Measurements from ENCODE around the gene MTR.
"Not testable (repeated sequence)": the region's sequence is repeated elsewhere in the genome, so short reads cannot be mapped to it uniquely, and the experiment has no call there.

Gene MTR

DNA sequence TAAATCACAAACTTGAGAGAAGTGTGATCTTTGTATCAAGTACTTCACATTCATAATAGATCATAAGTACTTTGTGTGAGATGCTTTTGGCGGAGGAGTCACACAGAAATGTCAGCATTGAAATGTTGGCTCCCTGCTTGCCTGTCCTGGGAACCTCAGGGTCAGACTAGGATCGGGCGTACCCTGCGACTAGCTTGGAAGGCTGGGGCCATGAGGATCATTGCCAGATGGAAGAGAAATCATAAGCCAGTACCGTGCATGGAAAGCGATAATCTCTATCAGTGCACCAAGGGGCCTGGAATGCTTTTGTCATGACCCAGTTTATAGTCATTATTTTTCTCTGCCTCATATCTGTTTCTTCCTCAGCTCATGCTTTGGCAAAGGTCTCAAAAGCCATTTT, 35.5 kb downstream of the MTR start:
- peak in 2 of 56 donors; percentile 0 to 36 for DNase-seq

DNA sequence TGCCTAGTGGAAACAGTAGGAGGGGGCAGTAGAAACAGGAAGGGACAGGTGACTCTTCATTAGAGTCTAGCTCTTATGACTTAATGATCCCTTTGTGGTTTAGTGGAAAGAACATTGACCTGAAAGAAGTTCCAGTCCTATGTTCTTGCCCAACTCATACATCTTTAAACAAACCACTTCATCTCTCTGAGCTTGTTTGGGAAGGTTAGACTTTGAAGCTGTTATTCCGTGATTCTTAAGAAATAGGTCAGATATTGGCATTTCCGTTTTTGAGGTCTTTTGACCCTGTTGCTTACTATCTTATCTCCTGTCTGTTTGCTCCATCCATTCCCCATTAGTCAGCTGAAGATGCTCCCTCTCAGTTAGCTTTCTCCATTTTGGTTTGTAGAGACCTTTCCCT, 38.5 kb downstream of the MTR start:
- no peak for DNase-seq

DNA sequence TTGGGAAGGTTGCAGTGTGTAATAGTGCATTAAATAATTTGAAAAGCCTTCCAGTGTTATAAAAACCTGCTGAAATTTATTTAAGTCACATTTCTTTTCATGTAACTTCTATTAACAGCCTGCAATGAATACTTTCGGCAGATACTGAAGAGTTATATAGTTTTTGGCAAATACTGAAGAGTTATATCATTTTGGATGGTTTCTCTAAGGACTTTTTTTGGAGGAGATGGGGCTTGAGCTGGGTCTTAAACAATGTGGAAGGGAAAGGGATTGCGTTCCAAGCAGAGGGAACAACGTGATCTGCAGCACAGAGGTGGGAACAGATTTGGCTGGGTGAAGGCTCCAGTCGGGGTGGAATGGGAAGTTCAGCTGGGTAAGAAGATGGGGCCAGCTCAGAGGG, 39.8 kb downstream of the MTR start:
- DNase-seq = no peak

DNA sequence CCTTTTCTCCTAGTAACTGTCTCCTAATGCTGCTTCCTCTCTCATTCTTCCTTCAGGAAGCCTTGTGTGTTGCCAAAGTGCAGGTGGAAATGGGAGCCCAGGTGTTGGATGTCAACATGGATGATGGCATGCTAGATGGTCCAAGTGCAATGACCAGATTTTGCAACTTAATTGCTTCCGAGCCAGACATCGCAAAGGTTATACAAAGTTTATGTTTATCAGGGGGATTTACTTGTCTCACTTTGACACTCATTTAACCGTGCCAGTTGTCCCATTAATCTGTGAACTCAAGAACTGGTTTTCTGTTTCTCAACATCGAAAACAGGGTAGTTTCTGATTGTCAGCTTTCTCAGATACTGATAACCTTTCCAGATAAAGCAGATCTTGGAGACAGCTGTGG, 40.4 kb downstream of the MTR start:
- DNase-seq = no peak

DNA sequence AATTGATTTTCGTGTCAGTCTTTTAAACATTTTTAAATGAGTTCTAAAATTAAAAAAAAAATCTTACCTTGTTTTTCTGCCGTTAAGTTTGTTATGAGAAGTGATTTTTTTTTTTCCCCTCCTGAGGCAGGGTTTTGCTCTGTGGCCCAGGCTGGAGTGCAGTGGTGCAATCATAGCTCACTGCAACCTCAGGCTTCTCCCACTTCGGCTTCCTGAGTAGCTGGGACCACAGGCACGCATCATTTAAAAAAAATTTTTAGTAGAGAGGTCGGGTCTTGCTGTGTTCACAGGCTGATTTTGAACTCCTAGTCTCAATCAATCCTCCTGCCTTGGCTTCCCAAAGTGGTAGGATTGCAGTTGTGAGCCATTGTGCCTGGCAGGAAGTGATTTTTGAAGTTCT, 41.1 kb downstream of the MTR start:
- no peak for DNase-seq

DNA sequence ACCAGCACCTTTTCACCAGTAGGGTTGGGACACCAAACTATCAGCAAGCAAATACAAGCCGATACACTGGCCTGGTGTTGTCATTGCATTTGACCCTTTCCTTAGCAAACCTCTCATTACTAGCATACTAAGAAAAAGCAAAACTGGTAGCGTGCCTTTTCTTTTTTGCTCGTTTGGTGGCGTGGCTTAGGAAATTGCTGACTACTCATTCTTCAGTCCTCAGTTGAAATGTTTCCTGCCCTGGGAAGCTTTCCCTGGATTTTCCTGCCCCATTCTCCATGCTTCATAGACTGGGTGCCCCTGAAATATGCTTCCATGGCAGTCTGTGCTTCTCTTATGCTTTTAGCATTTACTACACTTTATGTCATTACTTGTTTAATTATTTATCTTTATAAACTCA, 42.0 kb downstream of the MTR start:
- no peak for DNase-seq

DNA sequence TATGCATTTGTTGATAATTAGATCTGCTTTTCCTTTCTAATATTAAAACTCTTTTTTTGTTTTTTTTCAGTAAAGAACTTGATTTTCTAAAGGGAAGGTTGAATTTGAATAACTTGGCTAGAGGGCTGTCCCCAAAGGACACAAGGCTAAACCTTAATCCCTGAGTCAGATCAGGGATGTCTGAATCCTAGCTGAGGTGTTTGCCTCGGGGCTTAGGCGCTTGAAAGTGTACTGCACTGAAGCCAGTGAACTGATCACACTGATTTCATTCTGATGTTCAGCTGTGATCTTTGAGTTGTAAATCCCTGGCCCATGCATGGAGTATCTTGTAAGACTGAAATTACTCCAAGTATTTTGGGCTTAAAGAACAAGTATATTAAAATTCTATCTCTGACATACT, 42.8 kb downstream of the MTR start:
- no peak for DNase-seq

DNA sequence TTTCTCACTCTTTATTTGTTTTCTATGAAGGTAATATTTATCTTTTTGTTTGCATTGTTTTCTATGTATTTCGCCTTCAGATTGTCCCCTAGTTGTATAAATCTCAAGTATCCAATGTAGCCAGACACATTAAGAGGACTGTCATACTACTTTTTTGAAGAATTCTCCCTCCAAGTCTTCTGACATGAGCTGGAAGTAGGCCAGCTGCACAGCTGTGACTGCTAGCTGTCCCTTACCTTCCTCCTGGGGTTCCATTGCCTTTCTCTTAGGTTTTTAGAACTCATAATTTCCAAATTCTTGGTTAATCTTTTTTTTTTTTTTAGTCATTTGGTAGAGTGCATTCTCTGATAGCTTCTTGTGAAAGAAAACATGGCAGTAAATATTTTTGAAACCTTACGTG, 46.2 kb downstream of the MTR start:
- no peak for DNase-seq

DNA sequence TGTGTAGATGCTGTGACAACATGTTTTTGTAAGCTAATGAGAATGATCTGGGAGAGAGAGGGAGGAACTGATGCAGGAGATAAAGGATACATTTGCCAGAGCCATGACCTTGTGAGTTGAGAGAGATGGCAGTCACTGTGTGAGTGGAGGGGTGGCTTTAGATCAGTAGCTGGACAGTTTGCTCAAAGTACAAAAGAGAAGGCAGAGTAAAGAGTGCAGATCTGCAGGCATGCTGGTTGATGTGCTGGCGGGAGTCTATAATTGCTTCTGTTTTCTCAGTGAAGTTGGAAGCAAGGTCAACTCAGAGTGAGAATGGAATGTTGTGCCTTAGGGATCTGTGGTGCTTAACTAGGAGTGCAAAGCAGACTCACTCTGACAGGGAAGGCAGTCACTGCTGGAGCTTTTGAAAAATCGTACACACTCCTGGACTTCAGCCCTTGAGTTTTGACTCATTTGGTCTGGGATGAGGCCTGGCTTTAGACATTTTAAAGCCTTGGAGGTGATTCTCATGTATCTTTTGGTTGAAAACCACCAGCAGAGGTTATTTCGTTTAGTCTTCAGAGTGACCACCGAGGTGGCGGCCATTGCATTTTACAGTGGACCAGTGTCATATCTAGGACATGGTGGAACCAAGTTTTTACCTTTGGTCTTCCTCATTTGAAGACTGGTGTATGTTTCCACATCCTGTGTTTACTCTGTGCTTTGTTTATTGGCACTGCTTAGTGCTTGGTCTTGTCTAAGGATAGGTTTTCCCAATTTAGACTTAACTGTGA, 49.6 kb downstream of the MTR start:
- DNase-seq = no peak

DNA sequence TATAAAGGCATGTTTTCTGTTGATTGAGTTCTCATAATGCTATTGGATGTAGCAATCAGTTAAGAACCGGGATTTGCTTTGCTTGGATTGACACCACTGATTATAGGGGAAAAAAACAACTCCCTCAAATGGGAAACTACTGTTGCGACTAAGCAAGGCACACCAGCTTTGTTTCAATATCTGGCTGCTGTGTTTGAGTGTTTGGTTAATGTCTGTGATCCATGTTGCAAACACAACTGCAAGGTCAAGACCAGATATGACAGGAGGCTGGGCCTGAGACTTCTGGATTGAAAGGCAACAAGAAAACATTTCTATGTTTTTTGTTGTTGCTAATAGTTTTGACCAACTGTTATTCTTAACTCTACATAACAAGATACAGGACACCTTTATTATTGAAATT, 50.7 kb downstream of the MTR start:
- no peak for DNase-seq

DNA sequence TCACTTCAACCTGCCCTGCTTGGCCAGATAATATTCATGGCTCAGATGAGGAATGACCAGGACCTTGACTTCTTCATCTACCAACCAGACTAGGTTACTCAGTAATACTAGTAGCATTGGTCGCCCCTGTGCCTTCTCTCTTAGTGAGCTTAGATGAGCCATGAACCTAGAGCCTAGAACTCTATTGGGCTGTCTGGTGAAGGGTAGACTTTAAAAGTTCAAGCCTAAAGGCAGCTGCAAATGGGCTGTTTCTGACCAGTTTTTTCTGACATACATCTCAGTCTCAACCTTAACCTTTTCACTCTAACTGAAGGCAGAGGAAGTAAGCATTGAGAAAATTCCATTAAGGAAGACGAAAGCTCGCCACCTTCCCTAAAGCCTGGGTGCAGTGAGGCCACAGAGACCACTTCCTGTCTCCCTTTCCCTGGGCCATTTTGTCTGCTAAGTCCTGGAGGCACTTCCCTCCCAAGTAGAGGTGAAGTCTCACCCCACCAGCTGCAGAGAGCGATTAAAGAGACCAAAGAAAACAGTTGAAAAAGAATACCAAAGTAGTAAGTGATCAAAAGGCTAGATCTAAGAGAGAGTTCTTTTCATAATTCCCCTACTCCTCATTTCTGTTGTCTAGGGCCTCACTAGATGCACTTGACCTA, 53.3 kb downstream of the MTR start:
- no peak for DNase-seq

DNA sequence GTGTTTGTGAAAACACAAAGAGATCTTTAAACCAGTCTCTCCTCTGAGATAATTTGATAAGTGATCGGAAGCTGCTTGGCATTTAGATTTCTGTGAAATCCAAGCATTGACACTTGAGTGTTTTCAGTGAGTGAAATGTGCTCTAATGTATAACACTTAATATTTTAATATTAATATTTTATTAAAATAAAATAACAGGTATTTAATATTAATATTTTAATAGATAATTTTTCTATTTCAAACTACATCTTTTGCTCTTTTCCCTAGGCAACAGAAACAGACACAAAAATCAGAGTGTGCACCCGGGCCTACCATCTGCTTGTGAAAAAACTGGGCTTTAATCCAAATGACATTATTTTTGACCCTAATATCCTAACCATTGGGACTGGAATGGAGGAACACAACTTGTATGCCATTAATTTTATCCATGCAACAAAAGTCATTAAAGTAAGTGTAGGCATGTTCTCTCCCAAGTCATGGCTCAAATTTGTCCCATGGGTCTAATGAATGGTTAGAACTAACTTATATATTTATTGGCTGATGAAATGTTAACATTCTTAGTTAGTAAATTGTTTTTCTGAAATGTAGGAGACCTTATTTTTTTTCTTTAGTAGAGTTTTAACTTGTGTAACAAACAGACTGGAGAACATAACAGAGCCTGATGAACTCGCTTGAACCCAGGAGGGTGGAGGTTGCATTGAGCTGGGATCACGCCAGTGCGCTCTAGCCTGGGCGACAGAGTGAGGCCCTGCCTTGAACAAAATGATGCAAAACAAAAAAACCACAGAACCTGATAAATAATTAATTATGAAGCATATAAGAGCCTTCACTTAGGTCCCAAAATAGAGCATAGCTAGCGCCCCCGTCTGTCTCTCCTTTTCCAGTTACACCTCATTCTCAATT, 55.2 kb downstream of the MTR start:
- no peak for DNase-seq

DNA sequence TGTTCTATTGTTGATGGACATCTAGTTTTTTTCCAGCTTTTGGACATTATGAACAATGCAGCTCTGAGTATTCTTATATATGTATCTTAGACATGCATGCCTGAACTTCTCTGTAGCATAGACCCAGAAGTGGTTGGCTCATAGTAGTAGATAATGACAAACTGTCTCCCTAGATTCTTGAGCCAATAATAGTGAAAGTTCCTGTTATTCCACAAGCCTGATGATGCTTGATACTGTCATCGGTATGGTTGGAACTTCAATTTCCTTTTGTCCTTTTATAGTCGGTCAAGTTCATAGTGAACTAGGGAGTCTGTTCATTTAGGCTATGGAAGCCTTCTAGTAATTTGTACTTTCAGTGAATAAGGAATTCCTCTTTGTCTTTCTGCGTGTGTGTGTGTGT, 56.8 kb downstream of the MTR start:
- no peak for DNase-seq

DNA sequence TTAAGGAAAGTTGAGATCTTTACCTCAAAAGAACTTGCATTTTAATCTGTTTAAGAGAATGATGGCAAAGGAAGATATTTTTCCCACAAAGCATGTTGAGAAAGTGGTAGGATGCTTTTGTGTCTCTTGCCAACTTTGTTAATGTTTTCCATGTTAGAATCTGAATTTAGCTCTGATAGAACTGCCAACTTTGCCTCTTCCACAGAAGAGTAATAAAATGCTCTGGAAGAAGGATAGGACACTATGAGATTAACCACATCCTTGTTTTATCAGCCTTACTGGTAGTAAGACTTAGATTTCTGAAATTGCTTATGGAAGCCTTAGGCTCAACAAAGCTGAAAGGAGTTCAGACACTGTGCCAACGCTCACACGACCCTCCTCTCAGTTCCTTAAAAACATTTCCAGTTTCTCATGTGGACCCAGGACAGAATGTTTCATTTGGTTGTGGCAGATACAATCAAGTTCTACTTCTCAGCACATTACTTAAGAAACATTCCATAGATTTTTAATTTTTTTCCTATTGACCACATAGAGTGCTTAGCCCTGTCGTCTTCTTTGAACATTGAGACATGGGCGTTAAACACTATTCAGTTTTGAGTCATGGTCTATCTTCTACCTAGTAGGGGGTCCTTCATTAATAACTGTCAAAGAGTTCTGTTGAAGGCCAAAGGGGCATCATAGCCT, 59.0 kb downstream of the MTR start:
- no peak for DNase-seq

DNA sequence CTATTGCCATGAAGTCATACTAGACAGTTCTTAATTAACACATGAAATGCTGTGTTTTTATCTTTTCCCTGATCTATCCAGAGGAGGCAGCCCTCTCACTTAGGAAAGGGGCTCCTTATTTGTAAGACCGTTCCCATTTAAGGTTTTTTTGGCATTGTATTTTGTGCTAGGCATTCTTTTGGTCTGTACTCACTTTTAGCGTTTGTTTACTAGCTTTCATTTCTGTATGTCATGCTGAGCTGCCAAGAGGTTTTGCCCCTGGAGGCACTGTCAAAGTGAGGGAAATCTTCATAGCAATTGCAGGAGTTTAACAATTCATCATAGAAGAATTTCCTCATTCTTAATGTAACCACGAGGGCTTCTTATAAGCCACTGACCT, 59.5 kb downstream of the MTR start:
- DNase-seq = no peak

DNA sequence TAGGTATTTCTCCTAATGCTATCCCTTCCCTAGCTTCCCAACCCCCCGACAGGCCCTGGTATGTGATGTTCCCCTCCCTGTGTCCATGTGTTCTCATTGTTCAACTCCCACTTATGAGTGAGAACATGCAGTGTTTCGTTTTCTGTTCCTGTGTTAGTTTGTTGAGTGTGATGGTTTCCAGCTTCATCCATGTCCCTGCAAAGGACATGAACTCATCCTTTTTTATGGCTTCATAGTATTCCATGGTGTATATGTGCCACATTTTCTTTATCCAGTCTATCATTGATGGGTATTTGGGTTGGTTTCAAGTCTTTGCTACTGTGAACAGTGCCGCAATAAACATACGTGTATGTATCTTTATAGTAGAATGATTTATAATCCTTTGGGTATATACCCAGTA, 61.6 kb downstream of the MTR start:
- DNase-seq = not testable (repeated sequence)

DNA sequence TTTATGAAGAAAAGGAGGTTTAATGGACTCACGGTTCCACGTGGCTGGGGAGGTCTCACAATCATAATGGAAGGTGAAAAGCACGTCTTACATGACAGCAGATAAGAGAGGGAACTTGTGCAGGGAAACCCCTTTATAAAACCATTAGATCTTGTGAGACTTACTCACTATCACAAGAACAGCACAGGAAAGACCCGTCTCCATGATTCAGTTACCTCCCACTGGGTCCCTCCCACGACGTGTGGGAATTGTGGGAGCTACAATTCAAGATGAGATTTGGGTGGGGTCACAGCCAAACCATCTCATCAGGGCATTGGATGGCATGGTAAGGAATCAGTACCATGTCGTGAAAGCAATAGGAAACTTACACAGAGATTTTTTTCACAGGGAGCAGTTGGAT, 63.1 kb downstream of the MTR start:
- peak in 7 of 56 donors; percentile 2 to 27 (median 14) for DNase-seq

DNA sequence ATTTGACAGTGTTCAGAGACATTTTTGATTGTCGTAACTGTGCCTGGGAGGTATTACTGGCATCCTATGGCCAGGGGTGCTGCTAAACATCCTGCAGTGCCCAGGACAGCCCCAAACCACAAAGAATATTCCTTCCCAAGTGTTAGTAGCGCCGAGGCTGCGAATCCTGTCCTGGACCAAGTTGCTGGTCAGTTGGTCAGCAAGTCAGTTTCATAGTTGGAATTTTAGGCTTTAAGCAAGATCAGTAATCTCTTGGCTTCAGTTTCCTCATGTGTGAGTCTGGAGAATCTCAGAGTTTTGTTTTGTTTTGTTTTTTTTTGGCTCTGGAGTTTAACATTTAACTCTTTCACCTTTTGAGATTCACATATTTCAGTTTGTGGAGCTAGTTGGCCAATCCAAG, 65.0 kb downstream of the MTR start:
- no peak for DNase-seq

DNA sequence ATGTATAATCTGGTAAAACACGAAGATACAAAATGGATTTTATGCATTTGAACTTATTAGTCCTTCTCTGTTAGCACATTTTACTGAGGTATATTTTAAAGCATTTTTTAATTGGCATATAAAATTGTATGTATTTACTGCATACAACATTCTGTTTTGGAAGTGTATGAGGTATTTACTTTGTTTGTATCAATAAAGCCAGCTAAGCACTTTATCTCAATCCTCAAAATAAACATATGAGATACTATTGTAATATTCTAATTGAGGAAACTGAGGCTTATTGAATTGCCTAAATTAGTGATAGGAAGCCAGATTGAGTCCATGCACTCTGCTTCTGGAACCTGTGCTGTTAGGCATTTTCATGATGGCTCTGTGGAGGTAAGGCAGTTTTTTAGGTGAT, 65.6 kb downstream of the MTR start:
- no peak for DNase-seq

DNA sequence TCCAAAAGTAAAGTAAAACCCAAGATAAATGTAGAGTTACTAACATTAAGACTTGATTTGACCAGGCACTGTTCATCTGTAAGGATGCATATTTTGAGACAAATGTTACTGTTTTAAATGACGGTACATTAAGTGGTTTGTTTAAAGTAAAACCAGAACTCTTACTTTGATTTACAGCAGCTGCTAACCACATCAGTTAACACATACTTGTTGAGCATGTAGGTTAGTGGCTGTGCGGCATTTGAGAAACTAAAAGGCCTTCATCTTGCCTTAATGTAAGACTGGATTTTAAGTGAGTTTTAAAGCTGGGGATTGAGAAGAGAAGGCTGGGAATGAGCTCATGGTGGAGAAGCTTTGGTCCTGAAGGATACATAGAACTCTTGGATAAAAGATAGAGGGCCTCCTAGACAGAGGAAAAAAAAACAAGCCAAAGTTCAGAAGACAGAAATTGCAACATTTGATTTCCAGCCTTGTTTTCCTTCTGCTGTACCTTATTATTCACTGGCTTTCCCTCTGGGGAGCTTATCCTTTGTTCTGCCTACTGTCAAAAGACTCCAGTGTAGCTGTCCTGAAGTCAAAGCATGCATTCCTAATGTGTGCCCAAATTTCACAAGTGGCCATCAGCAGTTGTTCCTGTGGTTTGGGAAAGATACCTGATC, 66.6 kb downstream of the MTR start:
- DNase-seq = no peak

DNA sequence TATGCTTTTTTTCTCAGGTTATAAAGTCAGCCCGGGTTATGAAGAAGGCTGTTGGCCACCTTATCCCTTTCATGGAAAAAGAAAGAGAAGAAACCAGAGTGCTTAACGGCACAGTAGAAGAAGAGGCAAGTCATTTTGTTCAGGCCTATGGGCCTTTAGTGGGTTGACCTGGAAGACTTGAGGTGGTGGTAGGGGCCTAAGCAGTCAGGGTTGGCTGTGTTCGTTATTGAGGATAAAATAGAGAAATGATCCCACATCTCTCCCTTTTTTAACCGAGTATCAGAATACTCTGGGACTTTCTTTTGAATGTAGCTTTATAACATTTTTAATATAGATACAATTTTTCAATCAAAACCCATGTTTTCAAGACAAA, 67.1 kb downstream of the MTR start:
- DNase-seq = no peak
